HG03060 (cell line): ENCODE results near the gene CYS1.
"Not testable (repeated sequence)": the region's sequence is repeated elsewhere in the genome, so short reads cannot be mapped to it uniquely, and the experiment has no call there.

Source experiments
- ATAC-seq: cut with Tn5 transposase; IDR thresholded peaks from one replicate; pipeline ENCODE4 v1.9.1; 2021; ENCODE audit warnings: low read depth, moderate number of reproducible peaks; ENCODE audit not compliant: unreplicated experiment

The CYS1 gene

DNA sequence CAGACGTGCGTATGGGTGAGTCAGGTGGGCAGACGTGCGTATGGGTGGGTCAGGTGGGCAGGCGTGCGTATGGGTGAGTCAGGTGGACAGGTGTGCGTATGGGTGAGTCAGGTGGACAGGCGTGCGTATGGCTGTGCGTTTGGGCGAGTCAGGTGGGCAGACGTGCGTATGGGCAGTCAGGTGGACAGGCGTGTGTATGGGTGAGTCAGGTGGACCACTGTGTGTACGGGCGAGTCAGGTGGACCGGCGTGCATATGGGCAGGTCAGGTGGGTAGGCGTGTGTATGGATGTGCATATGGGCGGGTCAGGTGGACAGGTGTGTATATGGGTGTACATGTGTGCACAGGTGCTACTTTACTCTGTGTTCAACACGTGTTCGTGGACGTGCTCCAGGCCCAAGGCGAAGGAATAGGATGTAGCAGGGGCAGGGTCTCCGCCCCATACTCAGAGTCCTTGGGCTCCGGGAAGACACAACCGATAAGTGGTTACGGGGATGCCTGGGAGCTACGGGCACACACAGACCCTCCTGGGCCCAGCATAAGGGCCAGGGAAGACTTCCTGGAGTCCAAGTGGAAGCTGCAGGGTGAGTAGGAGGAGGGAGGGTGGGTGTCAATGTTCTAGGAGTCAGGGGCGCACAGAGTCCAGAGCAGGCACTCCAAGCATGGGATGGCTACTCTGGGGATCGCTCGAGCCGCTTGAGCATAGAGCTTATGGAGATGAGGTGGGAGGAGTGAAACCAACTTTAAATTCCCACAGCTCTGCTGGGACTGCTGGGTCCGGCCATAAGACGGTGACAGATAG, 64.0 kb downstream of the CYS1 start:
- ATAC-seq: no peak

- ATAC-seq: not testable (repeated sequence)
Measured at GRCh38 chr2:10015376-10015989, 64.7 kb downstream of the CYS1 start.

- ATAC-seq: no peak
Measured at GRCh38 chr2:10014418-10015190, 65.6 kb downstream of the CYS1 start.

- ATAC-seq: not testable (repeated sequence)
Measured at GRCh38 chr2:10013651-10014417, 66.4 kb downstream of the CYS1 start.

GRCh38 chr2:10012963-10013461, 67.2 kb downstream of the CYS1 start:
- no peak for ATAC-seq

DNA sequence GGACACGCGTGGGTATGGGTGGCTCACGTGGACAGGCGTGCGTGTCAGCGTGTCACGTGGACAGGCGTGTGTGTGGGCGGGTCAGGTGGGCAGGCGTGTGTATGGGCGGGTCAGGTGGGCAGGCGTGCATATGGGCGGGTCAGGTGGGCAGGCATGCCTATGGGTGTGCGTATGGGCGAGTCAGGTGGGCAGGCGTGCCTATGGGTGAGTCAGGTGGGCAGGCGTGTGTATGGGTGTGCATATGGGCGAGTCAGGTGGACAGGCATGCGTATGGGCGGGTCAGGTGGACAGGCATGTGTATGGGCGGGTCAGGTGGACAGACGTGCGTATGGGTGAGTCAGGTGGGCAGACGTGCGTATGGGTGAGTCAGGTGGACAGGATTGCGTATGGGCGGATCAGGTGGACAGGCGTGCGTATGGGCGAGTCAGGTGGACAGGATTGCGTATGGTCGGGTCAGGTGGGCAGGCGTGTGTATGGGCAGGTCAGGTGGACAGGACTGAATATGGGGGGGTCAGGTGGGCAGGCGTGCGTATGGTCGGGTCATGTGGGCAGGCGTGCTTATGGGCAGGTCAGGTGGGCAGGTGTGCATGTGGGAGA, 67.7 kb downstream of the CYS1 start:
- ATAC-seq: not testable (repeated sequence)

DNA sequence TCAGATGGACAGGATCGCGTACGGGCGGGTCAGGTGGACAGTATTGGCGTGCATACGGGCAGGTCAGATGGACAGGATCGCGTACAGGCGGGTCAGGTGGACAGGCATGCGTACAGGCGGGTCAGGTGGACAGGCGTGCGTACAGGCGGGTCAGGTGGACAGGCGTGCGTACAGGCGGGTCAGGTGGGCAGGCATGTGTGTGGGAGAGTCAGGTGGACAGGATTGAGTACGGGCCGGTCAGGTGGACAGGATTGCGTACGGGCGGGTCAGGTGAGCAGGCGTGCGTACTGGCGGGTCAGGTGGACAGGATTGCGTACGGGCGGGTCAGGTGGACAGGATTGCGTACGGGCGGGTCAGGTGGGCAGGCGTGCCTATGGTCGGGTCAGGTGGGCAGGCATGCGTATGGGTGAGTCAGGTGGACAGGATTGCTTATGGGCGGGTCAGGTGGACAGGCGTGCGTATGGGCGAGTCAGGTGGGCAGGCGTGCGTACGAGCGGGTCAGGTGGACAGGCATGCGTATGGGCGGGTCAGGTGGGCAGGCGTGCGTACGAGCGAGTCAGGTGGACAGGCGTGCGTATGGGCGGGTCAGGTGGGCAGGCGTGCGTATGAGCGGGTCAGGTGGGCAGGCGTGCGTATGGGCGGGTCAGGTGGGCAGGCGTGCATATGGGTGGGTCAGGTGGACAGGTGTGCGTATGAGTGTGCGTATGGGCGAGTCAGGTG, 68.4 kb downstream of the CYS1 start:
- ATAC-seq: not testable (repeated sequence)

- not testable (repeated sequence) for ATAC-seq
Measured at GRCh38 chr2:10010861-10011605, 69.2 kb downstream of the CYS1 start.

DNA sequence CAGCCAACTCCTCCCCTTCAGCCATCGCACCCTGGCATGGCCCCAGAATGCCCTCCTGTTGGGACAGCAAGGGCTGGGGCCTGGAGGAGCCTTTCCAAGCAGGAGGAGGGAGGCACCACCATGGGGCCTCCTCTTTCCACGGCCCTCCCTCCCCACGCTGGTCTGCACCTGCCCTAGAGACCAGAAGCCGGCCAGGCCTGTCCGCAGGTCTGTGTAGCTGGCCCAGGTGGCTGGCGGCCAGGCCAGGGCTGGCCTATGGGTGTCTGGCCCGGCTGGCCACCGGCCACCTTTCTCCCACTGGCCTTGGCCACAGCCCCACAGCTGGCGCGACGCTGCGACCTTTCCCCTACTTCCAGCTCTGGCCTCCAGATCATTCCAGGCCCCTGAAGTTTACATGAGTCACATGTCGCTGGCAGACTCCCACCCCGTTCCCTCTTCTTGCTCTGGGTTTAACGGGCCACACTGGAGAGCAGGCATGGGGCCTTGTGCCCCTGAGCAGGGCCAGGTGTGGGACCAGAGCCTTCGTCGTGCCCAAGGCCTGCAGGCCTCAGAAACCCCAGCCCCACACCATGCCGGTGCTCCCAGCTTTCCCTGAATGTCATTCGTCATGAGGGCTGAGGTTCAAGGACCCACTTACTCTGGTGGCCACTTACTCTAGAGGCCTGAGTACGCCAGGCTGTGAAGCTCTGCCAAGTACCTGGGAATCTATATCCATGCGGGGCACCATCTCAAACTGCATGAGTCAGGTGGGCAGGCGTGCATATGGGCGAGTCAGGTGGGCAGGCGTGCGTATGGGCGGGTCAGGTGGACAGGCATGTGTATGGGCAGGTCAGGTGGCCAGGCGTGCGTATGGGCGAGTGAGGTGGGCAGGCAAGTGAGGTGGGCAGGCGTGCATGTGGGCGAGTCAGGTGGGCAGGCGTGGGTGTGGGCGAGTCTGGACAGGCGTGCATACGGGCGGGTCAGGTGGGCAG, 70.1 kb downstream of the CYS1 start:
- ATAC-seq: no peak

DNA sequence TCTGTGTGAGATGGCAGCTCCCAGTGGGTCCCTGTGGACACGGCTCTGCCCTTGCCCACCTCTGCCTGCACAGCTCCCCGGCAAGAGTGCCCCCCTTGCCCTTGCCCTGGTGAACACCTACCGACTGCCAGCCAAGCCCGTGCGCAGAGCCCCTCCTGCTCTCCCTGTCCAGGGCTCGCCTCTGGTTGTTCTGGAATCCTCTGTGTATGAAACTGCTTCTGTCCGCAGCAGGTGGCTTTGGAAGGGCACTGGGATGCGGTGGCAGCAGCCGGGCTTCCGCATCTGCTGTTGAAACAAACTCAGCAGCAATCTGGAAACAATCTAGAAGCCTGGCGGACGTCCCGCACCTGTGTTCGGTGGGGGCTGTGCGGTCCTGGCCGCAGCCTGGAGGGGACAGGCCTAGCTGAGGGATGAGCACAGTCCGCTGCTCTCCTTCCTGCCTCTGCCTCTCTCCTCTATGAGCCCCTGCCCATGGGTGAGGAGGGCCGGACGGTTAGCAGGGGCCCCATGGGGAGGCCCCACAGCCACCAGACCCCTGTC, 70.9 kb downstream of the CYS1 start:
- no peak for ATAC-seq

- no peak for ATAC-seq
Measured at GRCh38 chr2:10008809-10009176, 71.4 kb downstream of the CYS1 start.

DNA sequence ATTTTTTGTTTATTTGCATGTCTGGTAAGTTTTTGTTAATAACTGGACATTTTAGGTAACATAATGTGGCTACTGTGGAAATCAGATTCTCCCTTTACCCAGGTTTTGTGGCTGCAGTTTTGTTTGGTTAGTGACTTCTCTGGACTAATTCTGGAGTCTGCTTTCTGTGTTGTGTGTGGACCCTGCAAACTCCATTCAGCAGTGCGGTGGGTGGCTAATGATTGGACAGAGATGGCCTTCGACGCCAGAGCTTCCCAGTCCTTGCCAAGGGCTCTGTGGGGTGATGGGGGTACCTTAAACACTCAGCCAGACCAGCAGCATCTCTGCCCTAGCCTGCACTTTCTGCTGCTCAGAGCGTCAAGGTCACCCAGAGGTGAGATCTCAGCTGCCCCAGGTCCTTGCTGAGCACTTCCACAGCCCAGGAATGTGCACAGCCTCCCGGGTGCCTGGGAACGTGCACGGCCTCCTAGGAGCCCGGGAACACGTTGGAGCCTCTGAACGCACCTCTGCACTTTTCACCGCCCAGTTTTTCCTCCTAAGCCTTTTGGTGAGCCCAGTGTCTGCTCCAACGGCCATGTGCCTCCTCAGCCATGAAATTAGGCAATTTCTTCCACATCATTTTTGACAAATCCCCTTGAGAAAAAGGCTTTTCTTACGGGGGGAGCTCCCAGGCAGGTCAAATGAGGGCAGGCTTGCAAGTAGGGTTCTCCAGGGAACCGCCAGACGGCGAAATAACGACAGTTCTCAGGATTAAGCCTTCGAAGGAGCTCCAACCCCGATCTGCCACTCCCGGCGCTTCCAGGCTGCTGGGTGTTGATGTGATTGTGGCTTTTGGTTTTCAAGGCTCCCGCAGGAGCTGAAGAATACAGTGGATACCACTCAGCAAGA, 72.0 kb downstream of the CYS1 start:
- ATAC-seq: no peak

DNA sequence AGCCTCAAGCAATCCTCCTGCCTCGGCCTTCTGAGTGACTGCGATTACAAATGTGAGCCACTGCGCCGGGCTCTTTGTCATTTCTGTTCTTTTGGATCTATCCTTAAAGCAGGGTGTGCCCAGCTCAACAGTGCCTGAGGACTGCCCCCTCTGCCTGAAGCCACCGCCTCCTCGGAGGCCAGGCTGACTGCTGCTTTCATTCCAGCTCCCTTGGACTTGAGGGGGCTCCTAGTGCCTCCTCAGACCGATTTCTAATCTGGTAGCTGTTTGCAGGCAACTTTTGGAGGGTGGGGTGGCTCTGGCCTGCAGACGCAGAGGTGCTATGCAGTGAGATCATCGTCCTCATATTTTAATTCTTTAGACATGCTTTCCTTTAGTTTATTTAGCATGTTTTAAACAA, 72.8 kb downstream of the CYS1 start:
- no peak for ATAC-seq
